ENCODE results near the gene DAZAP1.

- TF ChIP-seq REST (IDR thresholded peaks at IDR 0.05) (no peak), FOXA1 (IDR thresholded peaks at IDR 0.05) (no peak)
Measured at GRCh38 chr19:1418951-1419738, 11.8 kb downstream of the DAZAP1 start.
